ENCODE results near the gene ACTR10. TPM values are rescaled to one million over a fixed set of nuclear protein-coding genes. Genes with fewer than 3 reads are reported as not detected.
A peak's percentile ranks its signal among the peaks of the same experiment; 100 is the strongest.

ACTR10 gene
- total and polyA plus RNA-seq, 2 donors (not counting 1 experiment from before 2014, with no cell fraction given), result 28.7 to 40.6 TPM

DNA sequence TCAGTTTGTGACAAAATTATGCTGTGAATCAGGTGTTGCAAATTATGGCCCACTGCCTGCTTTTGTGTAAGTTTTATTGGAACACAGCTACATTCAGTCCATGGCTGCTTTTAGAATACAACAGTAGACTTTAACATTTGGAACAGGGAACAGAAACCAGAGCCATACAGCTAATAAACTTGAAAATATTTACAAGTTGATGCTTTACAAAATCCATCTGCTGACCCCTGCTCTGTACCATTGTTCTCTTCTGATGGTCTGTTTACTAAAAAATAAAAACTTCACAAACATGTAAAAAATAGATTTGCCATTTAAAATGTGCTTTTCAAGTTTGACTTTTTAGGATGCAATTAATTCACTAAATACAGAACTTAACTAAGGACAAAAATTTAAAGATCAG is 65.5 kb downstream of the ACTR10 start:
- POLR2A ChIA-PET, result no interaction called here
- TF ChIP-seq, protein P1, sequence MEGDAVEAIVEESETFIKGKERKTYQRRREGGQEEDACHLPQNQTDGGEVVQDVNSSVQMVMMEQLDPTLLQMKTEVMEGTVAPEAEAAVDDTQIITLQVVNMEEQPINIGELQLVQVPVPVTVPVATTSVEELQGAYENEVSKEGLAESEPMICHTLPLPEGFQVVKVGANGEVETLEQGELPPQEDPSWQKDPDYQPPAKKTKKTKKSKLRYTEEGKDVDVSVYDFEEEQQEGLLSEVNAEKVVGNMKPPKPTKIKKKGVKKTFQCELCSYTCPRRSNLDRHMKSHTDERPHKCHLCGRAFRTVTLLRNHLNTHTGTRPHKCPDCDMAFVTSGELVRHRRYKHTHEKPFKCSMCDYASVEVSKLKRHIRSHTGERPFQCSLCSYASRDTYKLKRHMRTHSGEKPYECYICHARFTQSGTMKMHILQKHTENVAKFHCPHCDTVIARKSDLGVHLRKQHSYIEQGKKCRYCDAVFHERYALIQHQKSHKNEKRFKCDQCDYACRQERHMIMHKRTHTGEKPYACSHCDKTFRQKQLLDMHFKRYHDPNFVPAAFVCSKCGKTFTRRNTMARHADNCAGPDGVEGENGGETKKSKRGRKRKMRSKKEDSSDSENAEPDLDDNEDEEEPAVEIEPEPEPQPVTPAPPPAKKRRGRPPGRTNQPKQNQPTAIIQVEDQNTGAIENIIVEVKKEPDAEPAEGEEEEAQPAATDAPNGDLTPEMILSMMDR (IDR thresholded peaks at IDR 0.05), result no peak
- TF ChIP-seq EZH2 (IDR thresholded peaks at IDR 0.05; ENCODE audit: borderline replicate concordance, insufficient read depth, low read depth, low read length, poor library complexity, severe bottlenecking), result no peak
- no peaks in the 10 kb centered on the region for H3K27me3 ChIP-seq (replicated peaks in 1 of 4; ENCODE audit: control extremely low read depth in 1 of 4, control insufficient read depth in 3 of 4, insufficient read depth in 4 of 4, low read length in 3 of 4)
- Mint-ChIP-seq H3K27ac (no peak overlapping the region), H3K27me3 (no peaks in the 10 kb centered on the region), H3K9me3 (ENCODE audit: insufficient read depth) (no peaks in the 10 kb centered on the region), H3K4me3 (no peak overlapping the region), H3K4me1 (peaks cover 1% of the 10 kb centered on the region)
- DNase-seq (no peak), ATAC-seq (ENCODE audit: low read depth) (no peak)
- H2AFZ ChIP-seq (ENCODE audit: insufficient read depth, low read depth, low read length, poor library complexity, severe bottlenecking), result no peak overlapping the region
- no peak overlapping the region for H3K4me3 ChIP-seq (ENCODE audit: control extremely low read depth in 1 of 5, extremely low read depth in 1 of 5, insufficient read depth in 1 of 5, low read depth in 2 of 5, low read length in 4 of 5)
- CTCF ChIA-PET, result interaction anchor here (1.3 kb wide), 1 partner anchor 19 kb away, joined by 3 read pairs; no protein-coding TSS in a partner anchor
- no peaks in the 10 kb centered on the region for H3K9me3 ChIP-seq (ENCODE audit: control extremely low read depth in 1 of 3, control insufficient read depth in 2 of 3, insufficient read depth in 1 of 3, low read length in 2 of 3)
- no peak overlapping the region for H3K4me2 ChIP-seq (replicated peaks; ENCODE audit: low read depth, low read length, poor library complexity, severe bottlenecking)
- peaks cover 8% of the 10 kb centered on the region for H3K79me2 ChIP-seq (ENCODE audit: control insufficient read depth, insufficient read depth, low read length)
- H3K27ac ChIP-seq (ENCODE audit: low read length in 2 of 2), result peak overlapping the region in 1 of 2 donors; percentile 46
- peaks cover 6% of the 10 kb centered on the region for H4K20me1 ChIP-seq (ENCODE audit: control insufficient read depth, insufficient read depth, low read length, poor library complexity, severe bottlenecking)
- no peak overlapping the region for H3K9ac ChIP-seq (ENCODE audit: low read length)
- no peaks in the 10 kb centered on the region for H3K4me1 ChIP-seq (ENCODE audit: control insufficient read depth in 2 of 2, insufficient read depth in 2 of 2, low read length in 2 of 2)
- intact Hi-C loops (cut with micrococcal nuclease), result no loop called here
- H3K36me3 ChIP-seq (replicated peaks in 1 of 2; ENCODE audit: control extremely low read depth in 1 of 2, control insufficient read depth in 1 of 2, extremely low read depth in 1 of 2, insufficient read depth in 2 of 2, low read length in 1 of 2), result peaks cover 25 to 77% of the 10 kb centered on the region in 2 experiments

DNA sequence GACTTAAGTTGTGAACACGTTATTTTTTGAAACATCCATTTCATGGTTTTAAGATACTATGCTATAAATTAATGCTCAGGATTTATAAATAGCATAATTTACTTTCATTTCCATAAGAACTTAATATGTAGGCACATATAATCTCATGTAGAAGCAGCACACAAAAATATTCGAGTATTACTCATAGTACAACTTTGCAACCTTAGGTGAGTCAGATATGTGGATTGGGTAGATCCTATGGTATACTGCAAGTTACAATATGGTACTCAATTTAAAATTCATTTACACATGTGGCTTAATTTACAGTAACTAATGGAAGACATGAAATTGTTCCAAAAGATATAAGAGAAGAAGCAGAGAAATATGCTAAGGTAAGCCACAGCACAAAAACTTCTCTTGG is 70.7 kb downstream of the ACTR10 start:
- no peak for TF ChIP-seq EZH2 (IDR thresholded peaks at IDR 0.05; ENCODE audit: borderline replicate concordance, insufficient read depth, low read depth, low read length, poor library complexity, severe bottlenecking)
- TF ChIP-seq, protein P1 (IDR thresholded peaks at IDR 0.05), result no peak
- H3K4me3 ChIP-seq (ENCODE audit: control extremely low read depth in 1 of 5, extremely low read depth in 1 of 5, insufficient read depth in 1 of 5, low read depth in 2 of 5, low read length in 4 of 5), result no peak overlapping the region
- peaks cover 30% of the 10 kb centered on the region for H3K79me2 ChIP-seq (ENCODE audit: control insufficient read depth, insufficient read depth, low read length)
- DNase-seq (no peak), ATAC-seq (ENCODE audit: low read depth) (no peak)
- Mint-ChIP-seq H3K27ac (peak overlapping the region; percentile 50), H3K9me3 (ENCODE audit: insufficient read depth) (no peaks in the 10 kb centered on the region), H3K4me3 (no peak overlapping the region), H3K27me3 (no peaks in the 10 kb centered on the region), H3K4me1 (peaks cover 19% of the 10 kb centered on the region)
- H3K4me2 ChIP-seq (replicated peaks; ENCODE audit: low read depth, low read length, poor library complexity, severe bottlenecking), result no peak overlapping the region
- no CpG with 5 or more reads among the region's 2 CpGs for WGBS (ENCODE audit: insufficient coverage)
- H3K9ac ChIP-seq (ENCODE audit: low read length), result no peak overlapping the region
- no peak overlapping the region for H3K27ac ChIP-seq (ENCODE audit: low read length in 2 of 2)
- H2AFZ ChIP-seq (ENCODE audit: insufficient read depth, low read depth, low read length, poor library complexity, severe bottlenecking), result no peak overlapping the region
- peaks cover 17% of the 10 kb centered on the region for H4K20me1 ChIP-seq (ENCODE audit: control insufficient read depth, insufficient read depth, low read length, poor library complexity, severe bottlenecking)
- no peaks in the 10 kb centered on the region for H3K9me3 ChIP-seq (ENCODE audit: control extremely low read depth in 1 of 3, control insufficient read depth in 2 of 3, insufficient read depth in 1 of 3, low read length in 2 of 3)
- H3K27me3 ChIP-seq (replicated peaks in 1 of 4; ENCODE audit: control extremely low read depth in 1 of 4, control insufficient read depth in 3 of 4, insufficient read depth in 4 of 4, low read length in 3 of 4), result no peaks in the 10 kb centered on the region
- ChIA-PET POLR2A (no interaction called here), CTCF (no interaction called here)
- peaks cover 0 to 8% of the 10 kb centered on the region in 2 donors for H3K4me1 ChIP-seq (ENCODE audit: control insufficient read depth in 2 of 2, insufficient read depth in 2 of 2, low read length in 2 of 2)
- H3K36me3 ChIP-seq (replicated peaks in 1 of 2; ENCODE audit: control extremely low read depth in 1 of 2, control insufficient read depth in 1 of 2, extremely low read depth in 1 of 2, insufficient read depth in 2 of 2, low read length in 1 of 2), result peaks cover 28 to 70% of the 10 kb centered on the region in 2 experiments
- intact Hi-C loops (cut with micrococcal nuclease), result no loop called here

Data from B cell (primary cell).